ENCODE measurements around the gene C12orf54. TPM values are rescaled to one million over a fixed set of nuclear protein-coding genes. Genes with fewer than 3 reads are reported as not detected.
"Not testable (repeated sequence)": the region's sequence is repeated elsewhere in the genome, so short reads cannot be mapped to it uniquely, and the experiment has no call there.

C12orf54 gene
- total RNA-seq, 2 donors from 2014 or later: not detected

DNA sequence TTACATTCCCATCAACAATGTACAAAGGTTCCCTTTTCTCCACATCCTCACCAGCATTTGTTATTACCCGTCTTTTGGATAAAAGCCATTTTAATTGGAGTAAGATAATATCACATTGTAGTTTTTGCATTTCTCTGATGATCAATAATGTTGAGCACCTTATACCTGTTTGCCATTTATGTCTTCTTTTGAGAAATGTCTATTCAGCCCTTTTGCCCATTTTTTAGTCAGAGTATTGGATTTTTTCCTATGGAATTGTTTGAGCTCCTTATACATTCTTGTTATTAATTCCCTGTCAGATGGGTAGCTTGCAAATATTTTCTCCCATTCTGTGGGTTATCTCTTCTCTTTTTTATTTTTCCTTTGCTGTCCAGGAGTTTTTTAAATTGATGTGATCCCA is 32.4 kb downstream of the C12orf54 start:
- 80% methylated on average over 1 of the region's 1 CpG; no CpG with 5 or more reads in 1 of the 2 experiments for WGBS, 2 experiments (ENCODE audit: insufficient coverage in 1 of 2, insufficient read length in 1 of 2)
- H3K9ac ChIP-seq (ENCODE audit: extremely low read depth, low read length, poor library complexity, severe bottlenecking): no peak overlapping the region
- H3K9me3 Mint-ChIP-seq: peaks cover 61% of the 10 kb centered on the region

DNA sequence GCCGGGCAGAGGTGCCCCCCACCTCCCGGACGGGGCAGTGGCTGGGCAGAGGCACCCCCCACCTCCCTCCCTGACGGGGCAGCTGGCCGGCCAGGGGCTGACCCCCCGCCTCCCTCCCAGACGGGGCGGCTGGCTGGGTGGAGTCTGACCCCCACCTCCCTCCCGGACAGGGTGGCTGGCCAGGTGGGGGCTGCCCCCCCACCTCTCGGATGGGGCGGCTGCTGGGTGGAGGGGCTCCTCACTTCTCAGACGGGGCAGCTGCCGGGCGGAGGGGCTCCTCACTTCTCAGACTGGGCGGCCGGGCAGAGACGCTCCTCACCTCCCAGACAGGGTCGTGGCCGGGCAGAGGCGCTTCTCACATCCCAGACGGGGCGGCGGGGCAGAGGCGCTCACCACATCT is 38.1 kb downstream of the C12orf54 start:
- not testable (repeated sequence) for H3K4me1 ChIP-seq (ENCODE audit: control insufficient read depth, insufficient read depth, low read length); DNase-seq; H3K9me3 ChIP-seq (ENCODE audit: control insufficient read depth, low read length); H3K9ac ChIP-seq (ENCODE audit: extremely low read depth, low read length, poor library complexity, severe bottlenecking); H3K36me3 Mint-ChIP-seq (ENCODE audit: low read depth); H3K27ac ChIP-seq (ENCODE audit: low read depth, low read length); H3K27me3 ChIP-seq (ENCODE audit: control insufficient read depth, insufficient read depth, low read length, poor library complexity, severe bottlenecking); H3K36me3 ChIP-seq (ENCODE audit: control insufficient read depth, insufficient read depth, low read length); H3K27me3 Mint-ChIP-seq (ENCODE audit: insufficient read depth); H3K4me1 Mint-ChIP-seq; H3K4me3 Mint-ChIP-seq; H3K27ac Mint-ChIP-seq; H3K4me3 ChIP-seq (ENCODE audit: low read length)
- WGBS, 2 experiments (ENCODE audit: insufficient coverage in 1 of 2, insufficient read length in 1 of 2): 87 to 96% methylated on average over 5 to 22 of the region's 24 CpGs
- peaks cover 22% of the 10 kb centered on the region for H3K9me3 Mint-ChIP-seq

More for the DNA sequence above, 32.4 kb downstream of the C12orf54 start:
- DNase-seq: no peak
- H3K27ac Mint-ChIP-seq: no peak overlapping the region
- no peaks in the 10 kb centered on the region for H3K36me3 ChIP-seq (ENCODE audit: control insufficient read depth, insufficient read depth, low read length)
- peaks cover 18% of the 10 kb centered on the region for H3K9me3 ChIP-seq (ENCODE audit: control insufficient read depth, low read length)
- no peak overlapping the region for H3K27ac ChIP-seq (ENCODE audit: low read depth, low read length)
- H3K4me1 ChIP-seq (ENCODE audit: control insufficient read depth, insufficient read depth, low read length): no peaks in the 10 kb centered on the region
- no peak overlapping the region for H3K4me3 ChIP-seq (ENCODE audit: low read length)
- TF ChIP-seq, protein P1, sequence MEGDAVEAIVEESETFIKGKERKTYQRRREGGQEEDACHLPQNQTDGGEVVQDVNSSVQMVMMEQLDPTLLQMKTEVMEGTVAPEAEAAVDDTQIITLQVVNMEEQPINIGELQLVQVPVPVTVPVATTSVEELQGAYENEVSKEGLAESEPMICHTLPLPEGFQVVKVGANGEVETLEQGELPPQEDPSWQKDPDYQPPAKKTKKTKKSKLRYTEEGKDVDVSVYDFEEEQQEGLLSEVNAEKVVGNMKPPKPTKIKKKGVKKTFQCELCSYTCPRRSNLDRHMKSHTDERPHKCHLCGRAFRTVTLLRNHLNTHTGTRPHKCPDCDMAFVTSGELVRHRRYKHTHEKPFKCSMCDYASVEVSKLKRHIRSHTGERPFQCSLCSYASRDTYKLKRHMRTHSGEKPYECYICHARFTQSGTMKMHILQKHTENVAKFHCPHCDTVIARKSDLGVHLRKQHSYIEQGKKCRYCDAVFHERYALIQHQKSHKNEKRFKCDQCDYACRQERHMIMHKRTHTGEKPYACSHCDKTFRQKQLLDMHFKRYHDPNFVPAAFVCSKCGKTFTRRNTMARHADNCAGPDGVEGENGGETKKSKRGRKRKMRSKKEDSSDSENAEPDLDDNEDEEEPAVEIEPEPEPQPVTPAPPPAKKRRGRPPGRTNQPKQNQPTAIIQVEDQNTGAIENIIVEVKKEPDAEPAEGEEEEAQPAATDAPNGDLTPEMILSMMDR (conservative IDR thresholded peaks at IDR 0.05): no peak
- no peaks in the 10 kb centered on the region for H3K36me3 Mint-ChIP-seq (ENCODE audit: low read depth)
- no peaks in the 10 kb centered on the region for H3K4me1 Mint-ChIP-seq
- H3K4me3 Mint-ChIP-seq: no peak overlapping the region
- H3K27me3 Mint-ChIP-seq (ENCODE audit: insufficient read depth): no peaks in the 10 kb centered on the region
- H3K27me3 ChIP-seq (ENCODE audit: control insufficient read depth, insufficient read depth, low read length, poor library complexity, severe bottlenecking): no peaks in the 10 kb centered on the region

DNA sequence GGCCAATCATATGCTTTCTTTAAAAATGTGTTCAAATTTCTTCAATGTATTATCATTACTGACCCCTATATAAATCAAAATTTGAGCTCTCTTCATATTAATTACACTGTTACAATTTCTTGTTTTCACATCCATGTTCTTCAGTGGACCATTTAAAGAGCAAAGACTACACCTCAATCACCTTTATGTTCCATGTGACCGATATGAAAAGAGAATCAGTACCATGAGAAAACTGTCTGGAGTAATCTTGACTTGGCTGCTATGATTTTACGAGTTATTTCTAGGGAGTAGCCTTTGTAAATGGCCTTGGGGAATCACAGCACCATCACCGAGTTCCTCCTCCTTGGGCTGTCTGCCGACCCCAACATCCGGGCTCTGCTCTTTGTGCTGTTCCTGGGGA is 43.0 kb downstream of the C12orf54 start, which contains the start of gene OR8S1:
Gene OR8S1 (plus strand): TSS at position 301 of the 400 bp plus-strand sequence. CDS start 0 bp downstream, at position 301.
- Mint-ChIP-seq H3K4me1 (no peaks in the 10 kb centered on the region), H3K27ac (no peak within 1 kb of the TSS), H3K4me3 (no peak within 1 kb of the TSS), H3K9me3 (peaks cover 5% of the 10 kb centered on the region), H3K27me3 (ENCODE audit: insufficient read depth) (no peaks in the 10 kb centered on the region), H3K36me3 (ENCODE audit: low read depth) (no peaks in the 10 kb centered on the region)
- no peak for DNase-seq
- WGBS, 2 experiments (ENCODE audit: insufficient coverage in 1 of 2, insufficient read length in 1 of 2): 84 to 94% methylated on average over 5 of the region's 5 CpGs
- Histone ChIP-seq H3K27ac (ENCODE audit: low read depth, low read length) (no peak within 1 kb of the TSS), H3K9me3 (ENCODE audit: control insufficient read depth, low read length) (no peaks in the 10 kb centered on the region), H3K4me1 (ENCODE audit: control insufficient read depth, insufficient read depth, low read length) (no peaks in the 10 kb centered on the region), H3K9ac (ENCODE audit: extremely low read depth, low read length, poor library complexity, severe bottlenecking) (no peak within 1 kb of the TSS), H3K27me3 (ENCODE audit: control insufficient read depth, insufficient read depth, low read length, poor library complexity, severe bottlenecking) (no peaks in the 10 kb centered on the region), H3K36me3 (ENCODE audit: control insufficient read depth, insufficient read depth, low read length) (no peaks in the 10 kb centered on the region), H3K4me3 (ENCODE audit: low read length) (no peak within 1 kb of the TSS)
- TF ChIP-seq, protein P1 (conservative IDR thresholded peaks at IDR 0.05): no peak

Data from endodermal cell (in vitro differentiated cells).